Right lung (tissue), 5 donors: Measurements from ENCODE around the gene MBNL1. TPM values are rescaled to one million over a fixed set of nuclear protein-coding genes. Genes with fewer than 3 reads are reported as not detected.
"Not testable (repeated sequence)": the region's sequence is repeated elsewhere in the genome, so short reads cannot be mapped to it uniquely, and the experiment has no call there.

Source experiments
- DNase-seq, 2 donors: peaks; one replicate each; pipeline ENCODE4 v3.0.0-alpha.2; 2013
- polyA plus RNA-seq, 5 donors: library from polyadenylated mRNA; unstranded; fragments of 120-200 nt; gene quantifications; one replicate each; pipeline versions ENCODE4 v1.2.1 to v1.2.3, GENCODE V29; 2013; ENCODE audit warnings: inconsistent platforms in 1 of 5, low replicate concordance in 1 of 5; ENCODE audit not compliant: insufficient read length in 5 of 5, insufficient read depth in 1 of 5

The MBNL1 gene
- polyA plus RNA-seq, 5 donors = 66.3 to 116 (median 111) TPM

DNA sequence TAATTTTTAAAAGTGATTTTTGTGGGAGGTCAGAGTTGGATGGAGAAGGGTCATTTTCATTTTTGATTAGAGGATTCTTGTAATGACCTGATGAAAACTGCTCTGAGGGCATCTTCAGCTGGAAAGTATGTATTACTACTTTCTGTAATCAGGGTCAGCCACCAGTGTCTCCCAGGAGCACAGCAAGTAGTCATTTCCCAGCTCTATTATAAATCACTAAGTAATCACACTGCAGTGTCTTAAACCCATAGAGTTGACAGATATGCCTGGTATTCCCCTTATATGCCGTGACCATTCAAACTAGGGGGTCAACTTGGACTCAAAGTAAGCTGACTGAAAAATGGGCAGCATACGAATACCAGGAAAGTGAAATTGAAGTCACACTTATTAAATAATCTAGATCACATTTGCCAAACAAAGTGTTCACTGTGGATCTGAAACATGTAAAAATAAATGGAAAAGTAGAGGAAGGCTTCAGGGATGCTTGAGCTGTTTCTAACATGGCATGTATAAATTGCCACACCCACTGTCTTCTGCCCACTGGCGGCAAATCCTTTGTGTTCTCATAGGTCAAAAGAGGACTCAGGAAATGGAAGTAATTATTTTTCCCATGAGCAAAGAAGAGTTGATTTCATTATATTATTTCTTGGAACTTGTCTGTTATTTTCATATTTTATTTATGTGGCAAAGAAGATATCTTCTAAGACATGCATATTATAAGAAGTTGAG lies 105.7 kb downstream of the MBNL1 start:
- no peak for DNase-seq

DNA sequence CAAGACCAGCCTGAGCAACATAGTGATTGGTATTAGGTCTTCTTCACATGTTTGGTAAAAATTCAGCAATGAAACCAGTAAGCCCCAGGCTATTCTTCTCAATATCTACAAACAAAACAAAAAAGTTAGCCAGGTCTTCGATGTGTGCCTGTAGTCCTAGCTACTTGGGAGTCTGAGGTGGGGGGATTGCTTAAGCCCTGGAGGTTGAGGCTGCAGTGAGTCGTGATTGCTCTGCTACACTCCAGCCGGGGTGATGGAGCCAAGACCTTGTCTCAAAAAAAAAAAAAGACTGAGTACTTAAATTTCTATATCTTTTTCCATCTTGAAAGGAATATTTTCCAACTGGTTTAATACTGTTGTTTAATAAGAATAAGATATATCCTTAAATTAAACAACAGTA lies 106.8 kb downstream of the MBNL1 start:
- DNase-seq = no peak

DNA sequence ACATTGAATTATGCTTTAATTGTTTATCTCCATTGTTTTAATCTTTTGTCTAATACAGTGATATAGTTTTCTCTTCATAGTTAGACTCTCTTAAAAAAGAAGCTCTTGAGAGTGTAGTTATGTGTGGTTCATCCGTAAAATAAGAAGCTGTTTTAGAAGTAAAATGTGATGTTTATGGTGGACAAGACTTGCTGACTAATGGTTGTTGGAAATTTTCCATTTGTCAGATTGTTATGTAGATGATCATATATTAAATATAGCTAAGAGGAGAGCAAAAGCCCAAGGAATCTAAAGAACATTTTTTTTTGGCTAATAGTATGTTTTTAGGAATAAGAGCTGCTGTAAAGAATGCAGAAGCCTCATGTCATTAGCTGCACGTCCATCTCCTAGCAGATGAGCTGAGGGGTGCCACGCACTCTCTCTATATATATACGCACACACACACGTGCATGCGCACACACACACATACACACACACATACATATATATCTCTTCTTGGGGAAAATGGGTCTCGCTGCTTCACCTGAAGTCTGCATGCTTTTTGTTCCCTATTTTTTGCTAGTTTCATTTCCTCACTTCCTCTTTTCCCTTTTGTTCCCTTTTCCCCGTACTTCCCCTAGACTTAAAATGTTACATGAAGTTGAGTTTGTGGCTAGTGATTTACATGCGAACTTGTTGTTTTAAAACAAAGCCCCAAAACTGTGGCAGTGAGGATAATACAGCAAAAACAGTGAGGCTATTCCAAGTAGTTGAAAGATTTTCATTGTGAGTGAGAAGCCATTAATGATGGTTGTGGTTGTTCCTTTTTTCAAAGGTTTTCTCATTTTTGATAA lies 107.8 kb downstream of the MBNL1 start:
- DNase-seq = no peak

DNA sequence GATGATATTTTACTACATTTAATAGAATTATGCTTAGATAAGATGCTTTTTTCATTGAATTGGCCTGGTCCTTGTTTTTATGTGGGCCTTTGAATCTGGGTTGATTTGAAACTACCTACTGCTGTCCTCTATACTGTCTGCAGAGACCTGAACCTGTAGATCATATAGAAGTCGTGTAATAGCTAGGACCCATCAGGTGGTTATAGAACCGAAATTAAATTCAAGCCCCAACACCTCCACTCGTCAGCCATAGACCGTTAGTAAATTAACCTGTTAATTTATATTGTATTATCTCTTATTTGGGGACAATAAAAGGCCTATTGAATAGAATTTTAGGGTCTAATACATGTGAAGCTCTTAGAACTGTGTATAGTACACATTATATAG lies 108.4 kb downstream of the MBNL1 start:
- DNase-seq = no peak

DNA sequence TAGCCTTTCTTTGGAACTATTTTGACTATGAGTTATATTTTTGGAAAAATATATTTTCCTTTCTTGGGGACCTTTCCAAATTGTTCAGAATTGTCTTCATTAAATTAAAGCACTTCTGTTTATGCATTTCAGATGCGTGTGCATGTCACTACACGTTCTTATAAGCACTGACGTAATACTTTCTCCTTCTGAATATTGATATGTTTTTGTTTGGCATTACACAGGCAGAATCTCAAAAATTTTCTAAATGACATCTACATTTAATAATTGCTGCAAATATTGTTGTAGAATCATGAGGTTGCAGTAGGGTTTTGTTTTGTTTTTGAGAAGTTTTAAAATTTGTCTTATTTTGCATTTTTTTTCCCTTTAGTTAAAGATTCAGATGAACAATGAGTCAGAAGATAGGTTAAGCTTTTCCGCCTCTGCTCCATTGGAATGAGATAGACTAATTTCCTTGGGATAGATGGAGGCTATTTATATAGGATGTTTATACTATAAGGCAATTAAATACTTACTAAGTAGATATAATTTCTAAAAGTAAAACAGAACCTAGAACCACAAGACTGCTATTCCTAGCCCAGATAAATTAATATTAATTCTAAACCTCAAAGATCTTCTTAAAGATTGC lies 110.8 kb downstream of the MBNL1 start:
- no peak for DNase-seq

DNA sequence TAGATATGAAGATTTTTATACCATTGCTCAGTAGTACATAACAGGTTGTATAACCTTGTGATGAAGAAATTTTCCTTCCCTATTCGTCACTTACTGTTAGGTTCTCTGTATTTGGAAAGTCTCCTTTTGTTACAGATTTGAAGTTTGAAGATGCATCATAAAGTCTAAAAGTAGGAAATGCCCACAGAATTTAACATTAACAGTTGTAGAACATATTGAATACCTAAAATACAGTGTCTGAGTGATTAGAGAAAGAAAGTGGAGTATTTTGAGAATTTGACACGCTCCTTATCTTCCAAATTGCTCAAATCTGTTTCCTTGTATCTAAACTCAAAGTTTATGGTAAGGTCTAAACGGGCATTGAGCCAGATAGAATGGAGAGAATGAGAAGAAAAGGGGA lies 111.3 kb downstream of the MBNL1 start:
- no peak for DNase-seq

- DNase-seq = no peak
Observed at GRCh38 chr3:152381881-152382295, 113.2 kb downstream of the MBNL1 start.

- no peak for DNase-seq
Observed at GRCh38 chr3:152382312-152383135, 113.8 kb downstream of the MBNL1 start.

GRCh38 chr3:152383136-152383606 lies 114.4 kb downstream of the MBNL1 start:
- no peak for DNase-seq

- no peak for DNase-seq
Observed at GRCh38 chr3:152384412-152384811, 115.7 kb downstream of the MBNL1 start.

DNA sequence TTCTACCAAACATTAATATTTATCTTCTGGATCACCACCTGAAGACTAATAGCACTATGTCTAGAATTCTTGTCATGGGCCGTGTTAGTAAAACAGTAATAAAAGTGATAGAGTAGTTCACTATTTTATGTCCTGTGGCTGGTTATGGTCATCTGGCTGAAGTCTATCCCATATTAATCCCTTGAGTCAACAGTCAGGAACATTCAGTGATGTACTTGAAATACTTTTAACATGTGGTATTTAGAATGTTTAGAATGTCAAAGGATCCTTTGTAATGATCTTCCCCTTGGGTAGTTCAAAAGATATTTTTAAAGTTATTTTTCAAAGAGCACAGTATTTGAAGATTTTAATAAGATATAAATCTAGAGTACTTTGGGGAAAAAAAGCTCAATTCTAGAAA lies 117.0 kb downstream of the MBNL1 start:
- no peak for DNase-seq

- no peak for DNase-seq
Observed at GRCh38 chr3:152386208-152386607, 117.5 kb downstream of the MBNL1 start.

- no peak for DNase-seq
Observed at GRCh38 chr3:152388631-152389030, 119.9 kb downstream of the MBNL1 start.

DNA sequence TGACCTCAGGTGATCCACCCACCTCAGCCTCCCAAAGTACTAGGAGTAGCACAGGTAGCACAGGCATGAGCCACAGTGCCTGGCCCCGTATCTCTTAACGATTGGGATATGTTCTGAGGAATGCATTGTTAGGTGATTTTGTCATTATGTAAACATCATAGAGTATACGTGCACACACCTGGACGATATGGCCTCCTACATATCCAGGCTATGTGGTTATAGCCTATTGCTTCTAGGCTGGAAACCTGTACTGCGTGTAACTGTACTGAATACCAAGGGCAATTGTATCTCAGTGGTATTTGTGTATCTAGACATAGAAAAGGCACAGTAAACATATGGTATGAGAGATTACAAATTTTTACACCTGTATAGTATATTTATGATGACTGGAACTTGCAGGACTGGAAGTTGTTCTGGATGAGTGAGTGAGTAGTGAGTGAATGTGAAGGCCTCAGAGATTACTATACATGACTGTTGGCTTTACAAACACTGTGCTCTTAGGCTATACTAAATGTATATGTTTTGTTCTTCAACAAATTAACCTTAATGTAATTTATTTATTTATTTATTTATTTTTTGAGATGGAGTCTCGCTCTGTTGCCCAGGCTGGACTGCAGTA lies 120.7 kb downstream of the MBNL1 start:
- DNase-seq = no peak

DNA sequence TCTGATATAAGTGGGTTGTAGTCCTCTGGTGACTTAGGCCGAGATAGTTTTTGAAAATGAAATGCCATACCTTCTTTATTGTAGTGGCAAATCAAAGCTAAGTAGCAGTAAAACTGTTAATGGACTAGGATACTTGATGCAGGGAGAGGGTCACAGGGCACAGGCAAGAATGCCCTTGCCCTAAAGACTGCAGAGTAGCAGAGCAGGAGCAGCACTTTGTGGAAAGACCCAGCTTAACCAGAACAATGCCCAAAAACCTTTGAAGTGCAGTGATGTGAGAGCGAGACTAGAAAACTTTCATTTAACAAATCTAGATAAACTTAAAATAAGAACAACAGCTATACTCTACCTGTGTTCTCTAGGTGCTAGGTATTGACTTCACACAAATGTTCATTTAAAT lies 121.9 kb downstream of the MBNL1 start:
- DNase-seq = no peak

GRCh38 chr3:152391671-152392070 lies 122.9 kb downstream of the MBNL1 start:
- DNase-seq = no peak

DNA sequence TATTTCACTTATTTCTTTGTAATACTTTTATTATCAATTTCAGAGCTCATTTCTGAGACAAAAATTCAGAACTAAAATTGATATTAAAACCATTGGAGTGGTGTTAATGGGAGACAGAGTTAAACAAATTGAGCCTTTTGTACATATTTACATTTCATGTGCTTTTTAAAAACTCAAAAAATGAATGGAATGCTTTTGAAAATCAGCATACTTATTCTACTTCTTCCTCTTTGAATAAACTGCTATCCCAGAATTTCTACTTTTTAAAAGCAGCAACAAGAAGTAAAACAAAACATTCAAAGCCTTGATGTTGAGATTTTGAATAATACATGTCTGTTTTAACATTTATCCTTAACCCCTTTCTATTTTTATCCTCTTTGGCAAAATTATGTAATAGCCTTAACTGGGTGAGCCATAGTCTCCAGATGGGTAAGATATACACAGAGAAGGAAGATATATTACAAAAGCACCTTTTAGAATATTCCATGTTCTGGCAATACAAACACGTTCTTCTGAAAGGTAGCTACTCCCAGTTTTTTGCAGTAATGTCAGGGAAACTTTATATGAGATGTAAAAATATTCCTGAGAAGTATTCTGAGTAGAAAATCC lies 123.6 kb downstream of the MBNL1 start:
- DNase-seq = no peak

GRCh38 chr3:152394246-152394645 lies 125.5 kb downstream of the MBNL1 start:
- DNase-seq = no peak

DNA sequence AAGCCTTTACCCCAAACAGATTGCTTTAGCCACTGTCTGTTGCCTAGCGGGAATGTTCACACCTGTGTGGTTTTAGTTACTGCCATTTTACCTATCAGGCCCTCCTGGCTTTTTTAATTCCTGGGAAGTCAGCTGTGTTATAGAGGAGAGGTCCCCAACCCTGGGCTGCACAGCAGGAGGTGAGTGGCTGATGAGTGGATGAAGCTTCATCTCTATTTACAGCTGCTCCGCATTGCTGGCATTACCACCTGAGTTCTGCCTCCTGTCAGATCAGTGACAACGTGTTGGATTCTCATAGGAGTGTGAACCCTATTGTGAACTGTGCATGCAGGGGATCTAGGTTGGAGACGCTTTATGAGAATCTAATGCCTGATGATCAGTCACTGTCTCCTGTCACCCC lies 127.0 kb downstream of the MBNL1 start:
- DNase-seq = no peak

DNA sequence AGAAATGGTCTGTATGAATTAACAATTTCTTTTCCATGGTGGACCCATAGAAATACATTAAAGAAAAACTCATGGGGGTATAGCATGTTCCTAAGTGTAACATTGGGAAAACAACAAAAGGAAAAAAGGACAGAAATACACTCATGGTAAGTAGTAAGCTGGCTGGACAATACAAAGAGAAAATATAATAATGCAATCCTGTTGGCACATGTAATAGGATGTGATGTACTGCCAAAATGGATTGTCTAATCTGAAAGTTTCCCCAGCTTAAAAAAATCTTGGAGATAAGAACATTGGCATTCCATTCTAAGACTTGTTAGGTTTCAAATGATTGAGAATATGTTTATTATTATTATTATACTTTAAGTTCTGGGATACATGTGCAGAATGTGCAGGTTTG lies 128.1 kb downstream of the MBNL1 start:
- no peak for DNase-seq

- not testable (repeated sequence) for DNase-seq
Observed at GRCh38 chr3:152397348-152397747, 128.6 kb downstream of the MBNL1 start.
